ENCODE data around the gene MARCHF6.

Gene MARCHF6

DNA sequence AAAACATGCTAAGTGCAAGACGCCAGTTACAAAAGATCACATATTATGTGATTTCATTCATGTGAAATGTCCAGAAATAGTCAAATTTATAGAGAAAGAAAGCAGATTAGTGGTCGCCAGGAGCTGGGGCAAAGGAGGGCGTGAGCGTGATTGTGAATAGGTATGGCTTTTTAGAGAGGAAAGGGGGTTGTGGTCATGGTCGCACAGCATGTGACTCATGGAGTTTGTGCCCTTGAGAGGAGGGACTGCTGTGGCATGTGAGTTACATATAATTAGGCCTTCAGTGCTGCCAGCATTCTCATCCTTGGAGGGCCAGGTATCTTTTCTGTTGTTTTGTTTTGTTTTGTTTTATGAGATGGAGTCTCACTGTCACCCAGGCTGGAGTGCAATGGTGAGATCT lies 21.2 kb upstream of the MARCHF6 start:
- DNase-seq (ENCODE audit: low spot score): no peak
- TF ChIP-seq, protein P1, sequence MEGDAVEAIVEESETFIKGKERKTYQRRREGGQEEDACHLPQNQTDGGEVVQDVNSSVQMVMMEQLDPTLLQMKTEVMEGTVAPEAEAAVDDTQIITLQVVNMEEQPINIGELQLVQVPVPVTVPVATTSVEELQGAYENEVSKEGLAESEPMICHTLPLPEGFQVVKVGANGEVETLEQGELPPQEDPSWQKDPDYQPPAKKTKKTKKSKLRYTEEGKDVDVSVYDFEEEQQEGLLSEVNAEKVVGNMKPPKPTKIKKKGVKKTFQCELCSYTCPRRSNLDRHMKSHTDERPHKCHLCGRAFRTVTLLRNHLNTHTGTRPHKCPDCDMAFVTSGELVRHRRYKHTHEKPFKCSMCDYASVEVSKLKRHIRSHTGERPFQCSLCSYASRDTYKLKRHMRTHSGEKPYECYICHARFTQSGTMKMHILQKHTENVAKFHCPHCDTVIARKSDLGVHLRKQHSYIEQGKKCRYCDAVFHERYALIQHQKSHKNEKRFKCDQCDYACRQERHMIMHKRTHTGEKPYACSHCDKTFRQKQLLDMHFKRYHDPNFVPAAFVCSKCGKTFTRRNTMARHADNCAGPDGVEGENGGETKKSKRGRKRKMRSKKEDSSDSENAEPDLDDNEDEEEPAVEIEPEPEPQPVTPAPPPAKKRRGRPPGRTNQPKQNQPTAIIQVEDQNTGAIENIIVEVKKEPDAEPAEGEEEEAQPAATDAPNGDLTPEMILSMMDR (IDR thresholded peaks at IDR 0.05; ENCODE audit: extremely low read depth, insufficient read depth, missing control alignments): no peak
- in situ Hi-C loops (cut with MboI; ENCODE audit: low pct_unique_long_range_greater_than_20kb, low sequenced_read_pairs, unreplicated experiment): no loop called here

DNA sequence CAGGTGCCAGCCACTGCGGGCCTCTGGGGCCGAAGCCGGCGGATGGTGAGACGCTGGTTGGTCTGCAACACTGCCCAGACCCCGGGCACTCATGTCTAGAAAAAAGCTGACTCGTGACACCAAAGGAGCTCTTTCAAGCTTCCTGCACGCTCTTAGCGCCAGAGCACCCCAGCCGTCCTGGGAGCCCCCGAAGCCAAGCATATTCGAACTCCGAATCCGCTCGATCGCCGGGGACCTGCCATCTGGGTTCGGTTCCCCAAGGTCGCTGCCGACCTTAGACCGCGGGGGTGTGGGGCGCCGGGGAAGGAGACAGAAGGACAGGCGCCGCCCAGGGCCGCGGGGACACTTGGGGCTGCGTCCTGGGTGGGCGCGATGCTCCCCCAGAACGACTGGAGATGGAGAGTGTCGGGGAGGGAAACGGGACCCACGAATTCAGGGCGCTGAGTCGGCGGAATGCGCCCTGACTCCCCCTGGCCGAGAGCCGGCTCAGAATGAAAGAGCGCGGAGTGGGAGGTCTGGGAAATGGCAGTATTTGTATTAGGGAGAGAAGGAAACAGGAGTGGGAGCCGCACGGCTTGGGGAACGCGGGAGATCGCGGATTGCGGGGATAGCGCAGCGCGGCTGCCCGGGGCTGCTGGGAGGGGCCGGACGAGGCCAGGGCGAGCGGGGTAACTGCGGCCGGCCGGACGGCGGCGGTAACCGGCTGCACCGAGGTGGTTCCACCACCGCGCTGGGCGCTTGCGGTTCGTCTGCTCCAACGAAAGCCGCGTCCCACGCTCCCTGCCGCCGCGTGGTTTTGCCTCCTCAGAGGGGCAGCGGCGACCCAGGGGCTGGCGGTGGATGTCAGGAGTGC lies 20.1 kb upstream of the MARCHF6 start:
- in situ Hi-C loops (cut with MboI; ENCODE audit: low pct_unique_long_range_greater_than_20kb, low sequenced_read_pairs, unreplicated experiment): no loop called here
- TF ChIP-seq, protein P1 (IDR thresholded peaks at IDR 0.05; ENCODE audit: extremely low read depth, insufficient read depth, missing control alignments): peak; percentile 25
- peak; percentile 52 for DNase-seq (ENCODE audit: low spot score)

DNA sequence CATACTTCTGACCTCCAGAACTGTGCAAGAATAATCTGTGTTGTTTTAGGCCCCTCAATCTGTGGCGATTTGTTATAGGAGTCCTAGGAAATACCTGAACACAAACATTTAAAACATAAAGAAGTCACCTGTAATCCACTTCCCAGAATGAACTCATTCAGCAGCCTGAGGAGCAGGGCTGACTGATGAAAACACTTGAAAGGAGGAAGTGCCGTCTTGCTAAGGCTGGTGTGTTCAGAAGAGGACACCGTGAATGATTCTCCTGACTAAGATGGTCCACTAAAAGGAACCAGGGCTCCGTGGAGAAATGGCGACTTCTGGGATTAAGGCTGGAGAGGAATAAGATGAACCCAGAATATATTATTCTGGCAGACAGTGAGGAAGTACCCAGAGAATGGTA lies 18.7 kb upstream of the MARCHF6 start:
- in situ Hi-C loops (cut with MboI; ENCODE audit: low pct_unique_long_range_greater_than_20kb, low sequenced_read_pairs, unreplicated experiment): no loop called here
- DNase-seq (ENCODE audit: low spot score): no peak
- TF ChIP-seq, protein P1 (IDR thresholded peaks at IDR 0.05; ENCODE audit: extremely low read depth, insufficient read depth, missing control alignments): no peak

DNA sequence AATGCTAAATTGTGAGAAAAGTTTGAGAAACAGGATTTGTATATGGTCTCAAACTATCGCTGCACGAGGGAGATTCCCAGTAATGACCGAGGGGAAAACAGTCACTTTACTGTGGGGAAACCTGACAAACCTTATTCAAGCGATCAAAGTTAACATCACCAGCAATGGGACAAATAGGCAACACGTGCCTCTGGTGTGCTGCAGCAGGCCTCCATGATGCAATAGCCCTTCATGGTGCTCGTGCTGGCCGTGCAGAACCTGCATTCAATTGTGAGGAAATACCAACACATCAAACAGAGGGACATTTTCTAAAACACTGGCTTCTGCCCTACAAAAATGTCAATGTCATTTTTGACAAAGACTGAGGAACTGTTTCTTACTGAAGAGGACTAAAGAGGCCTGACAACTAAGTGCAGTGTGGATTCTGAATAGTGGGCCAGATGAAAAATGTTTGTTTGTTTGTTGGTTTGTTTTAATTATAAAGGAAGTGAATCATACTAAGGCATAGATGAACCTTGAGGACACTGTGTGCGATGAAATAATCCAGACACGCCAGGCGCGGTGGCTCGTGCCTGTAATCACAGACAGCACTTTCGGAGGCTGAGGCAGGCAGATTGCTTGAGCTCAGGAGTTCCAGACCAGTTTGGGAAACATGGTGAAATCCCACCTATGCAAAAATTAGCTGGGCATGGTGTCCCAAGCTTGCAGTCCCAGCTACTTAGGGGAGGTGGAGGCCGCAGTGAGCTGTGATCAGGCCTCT lies 17.6 kb upstream of the MARCHF6 start:
- TF ChIP-seq, protein P1 (IDR thresholded peaks at IDR 0.05; ENCODE audit: extremely low read depth, insufficient read depth, missing control alignments): no peak
- no peak for DNase-seq (ENCODE audit: low spot score)
- in situ Hi-C loops (cut with MboI; ENCODE audit: low pct_unique_long_range_greater_than_20kb, low sequenced_read_pairs, unreplicated experiment): no loop called here

DNA sequence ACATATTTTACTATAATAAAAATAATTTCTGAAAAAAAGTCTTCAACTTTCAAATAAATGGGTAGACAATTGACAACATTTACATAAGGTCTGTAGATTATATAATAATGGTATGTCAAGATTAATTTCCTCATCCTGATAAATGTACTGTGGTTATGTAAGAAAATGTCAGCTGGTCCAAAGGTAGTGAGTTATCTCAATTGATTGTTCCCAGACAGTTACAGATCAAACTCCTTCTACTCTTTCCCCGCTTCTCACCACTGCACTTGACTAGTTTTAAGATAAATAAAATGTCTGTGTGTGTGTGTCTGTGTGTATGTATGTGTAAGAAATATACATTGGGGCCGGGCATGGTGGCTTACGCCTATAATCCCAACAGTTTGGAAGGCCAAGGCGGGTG lies 16.4 kb upstream of the MARCHF6 start:
- no peak for DNase-seq (ENCODE audit: low spot score)
- in situ Hi-C loops (cut with MboI; ENCODE audit: low pct_unique_long_range_greater_than_20kb, low sequenced_read_pairs, unreplicated experiment): no loop called here
- TF ChIP-seq, protein P1 (IDR thresholded peaks at IDR 0.05; ENCODE audit: extremely low read depth, insufficient read depth, missing control alignments): no peak

DNA sequence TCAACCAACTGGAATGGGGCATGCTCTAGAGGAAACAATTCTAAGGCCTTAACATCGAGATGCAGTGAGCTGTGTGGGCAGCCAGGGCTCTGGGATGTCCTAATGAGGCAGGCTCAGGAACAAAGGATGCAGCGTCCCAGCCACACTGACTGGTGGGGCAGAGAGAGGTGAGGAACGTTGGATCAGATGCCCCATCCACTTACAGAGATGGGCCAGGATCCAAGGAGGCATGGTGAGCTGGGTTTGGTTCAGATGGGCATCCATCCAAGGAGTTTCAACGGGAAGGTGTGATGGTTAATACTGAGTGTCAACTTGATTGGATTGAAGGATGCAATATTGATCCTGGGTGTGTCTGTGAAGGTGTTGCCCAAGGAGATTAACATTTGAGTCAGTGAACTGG lies 15.5 kb upstream of the MARCHF6 start:
- DNase-seq (ENCODE audit: low spot score): no peak
- in situ Hi-C loops (cut with MboI; ENCODE audit: low pct_unique_long_range_greater_than_20kb, low sequenced_read_pairs, unreplicated experiment): no loop called here
- TF ChIP-seq, protein P1 (IDR thresholded peaks at IDR 0.05; ENCODE audit: extremely low read depth, insufficient read depth, missing control alignments): no peak
